Spinal cord (tissue), 10 donors: ENCODE data around the gene FAR2. TPM values are rescaled to one million over a fixed set of nuclear protein-coding genes. Genes with fewer than 3 reads are reported as not detected.
A peak's percentile ranks its signal among the peaks of the same experiment; 100 is the strongest.
"Not testable (repeated sequence)": the region's sequence is repeated elsewhere in the genome, so short reads cannot be mapped to it uniquely, and the experiment has no call there.

Experiments used
- DNase-seq, 6 donors: peaks; one replicate each; pipeline versions ENCODE4 v3.0.0 to v3.0.0-alpha.2; 2013 to 2015; ENCODE audit warnings: low spot score in 6 of 6, low read depth in 4 of 6
- H3K27ac ChIP-seq: one replicate; pipeline ENCODE4 v1.5.1; 2013; ENCODE audit warnings: low read depth, low read length, control low read depth
- H3K27me3 ChIP-seq: one replicate; pipeline ENCODE4 v1.6.1; 2013; ENCODE audit warnings: low read length; ENCODE audit not compliant: control insufficient read depth, insufficient read depth
- H3K36me3 ChIP-seq: one replicate; pipeline ENCODE4 v1.6.1; 2013; ENCODE audit warnings: low read length; ENCODE audit not compliant: control insufficient read depth, insufficient read depth
- H3K4me1 ChIP-seq: one replicate; pipeline ENCODE4 v1.6.1; 2013; ENCODE audit warnings: low read length; ENCODE audit not compliant: control insufficient read depth, insufficient read depth
- H3K4me3 ChIP-seq: one replicate; pipeline ENCODE4 v1.5.1; 2013; ENCODE audit warnings: low read depth, low read length, control low read depth
- H3K9me3 ChIP-seq: one replicate; pipeline ENCODE4 v1.6.1; 2013; ENCODE audit warnings: low read length; ENCODE audit not compliant: control insufficient read depth, insufficient read depth
- WGBS: methylation state at CpG from one replicate; pipeline ENCODE4 v1.1.5; 2013; ENCODE audit warnings: missing lambda C conversion rate; ENCODE audit not compliant: insufficient coverage; 5-methylcytosine and 5-hydroxymethylcytosine counted together
- polyA plus RNA-seq, 2 donors: library from polyadenylated mRNA; unstranded; fragments of 120-200 nt; gene quantifications; one replicate each; pipeline ENCODE4 v1.2.1, GENCODE V29; 2013; ENCODE audit not compliant: insufficient read length in 2 of 2
- total RNA-seq, 2 donors: library from RNA; depleted of rRNA in 1 of 2; stranded (reverse); fragments of 120-200 nt in 1 of 2; fragments of >200 nt in 1 of 2; gene quantifications; one replicate each; pipeline versions ENCODE4 v1.2.3 to v1.2.4, GENCODE V29; 2013 to 2014
- donor health status: healthy.

FAR2 gene
- total and polyA plus RNA-seq, 4 donors: 11.4 to 33.2 (median 25.8) TPM

DNA sequence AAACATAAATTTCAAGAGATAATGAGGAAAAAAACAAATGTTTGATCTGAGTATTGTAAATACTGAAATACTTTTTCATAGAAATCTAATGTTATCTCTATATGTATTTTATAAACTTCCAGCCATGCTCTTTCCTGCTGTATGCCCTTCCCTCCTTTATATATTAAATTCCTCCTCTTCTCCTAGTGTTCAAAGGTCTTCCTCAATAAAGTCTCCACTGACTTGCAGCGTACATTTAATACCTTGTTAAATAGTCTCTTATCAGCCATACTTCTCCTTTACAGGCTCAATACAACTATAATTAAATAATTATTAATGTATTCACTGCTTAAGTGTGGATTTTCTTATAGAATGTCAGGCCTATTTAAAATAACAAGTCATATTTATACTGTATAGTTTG, 205.9 kb downstream of the FAR2 start:
- H3K9me3 ChIP-seq: no peaks in the 10 kb centered on the region
- H3K27me3 ChIP-seq: no peaks in the 10 kb centered on the region
- H3K27ac ChIP-seq: no peak overlapping the region
- no peaks in the 10 kb centered on the region for H3K4me1 ChIP-seq
- WGBS: no CpG with 5 or more reads among the region's 1 CpG
- no peak overlapping the region for H3K4me3 ChIP-seq
- H3K36me3 ChIP-seq: peaks cover 9% of the 10 kb centered on the region
- DNase-seq: no peak

DNA sequence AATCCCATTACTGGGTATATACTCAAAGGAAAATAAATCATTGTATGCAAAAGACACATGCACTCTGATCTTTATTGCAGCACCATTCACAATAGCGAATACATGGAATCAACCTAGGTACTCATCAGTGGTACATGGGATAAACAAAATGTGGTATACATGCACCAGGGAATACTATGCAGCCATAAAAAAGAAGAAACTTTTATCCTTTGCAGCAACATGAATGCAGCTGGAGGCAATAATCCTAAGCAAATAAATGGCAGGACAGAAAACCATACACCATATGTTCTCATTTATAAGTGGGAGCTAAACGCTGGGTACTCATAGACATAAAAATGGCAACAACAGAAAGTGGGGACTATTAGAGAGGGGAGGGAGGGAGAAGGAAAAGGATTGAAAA, 216.0 kb downstream of the FAR2 start:
- Histone ChIP-seq H3K27ac (no peak overlapping the region), H3K36me3 (peaks cover 6% of the 10 kb centered on the region), H3K4me1 (no peaks in the 10 kb centered on the region), H3K4me3 (no peak overlapping the region), H3K27me3 (no peaks in the 10 kb centered on the region), H3K9me3 (no peaks in the 10 kb centered on the region)
- DNase-seq: no peak
- WGBS: no CpG with 5 or more reads among the region's 2 CpGs

- H3K27me3 ChIP-seq: no peaks in the 10 kb centered on the region
- no peaks in the 10 kb centered on the region for H3K9me3 ChIP-seq
- no peak overlapping the region for H3K27ac ChIP-seq
- no peak overlapping the region for H3K4me3 ChIP-seq
- no peak for DNase-seq
- 94% methylated on average over 2 of the region's 2 CpGs for WGBS
- no peaks in the 10 kb centered on the region for H3K36me3 ChIP-seq
- H3K4me1 ChIP-seq: no peaks in the 10 kb centered on the region
Observed at GRCh38 chr12:29374012-29374411, 224.9 kb downstream of the FAR2 start.

- Histone ChIP-seq H3K9me3 (no peaks in the 10 kb centered on the region), H3K4me3 (no peak overlapping the region), H3K4me1 (no peaks in the 10 kb centered on the region), H3K27ac (no peak overlapping the region), H3K36me3 (no peaks in the 10 kb centered on the region), H3K27me3 (no peaks in the 10 kb centered on the region)
- no peak for DNase-seq
- 93% methylated on average over 2 of the region's 4 CpGs for WGBS
Observed at GRCh38 chr12:29374913-29375312, 225.8 kb downstream of the FAR2 start.

DNA sequence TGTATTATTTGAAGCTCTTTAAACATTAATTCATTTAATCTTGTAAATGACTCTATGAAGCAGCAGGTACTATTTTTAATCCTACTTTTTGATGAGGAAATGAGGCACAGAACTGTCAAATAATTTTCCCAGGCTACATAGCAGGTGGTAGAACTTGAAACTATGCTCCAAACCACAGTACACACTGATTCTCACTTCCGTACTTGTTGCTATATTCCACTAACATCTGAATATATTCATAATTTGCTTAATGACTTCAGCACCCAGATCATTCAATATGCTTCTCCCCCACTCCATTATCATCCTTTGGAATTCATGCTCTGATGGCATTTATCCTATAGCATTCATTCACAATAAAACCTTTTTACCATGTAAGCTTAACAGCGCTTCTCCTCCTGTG, 227.0 kb downstream of the FAR2 start:
- H3K4me3 ChIP-seq: no peak overlapping the region
- no peak for DNase-seq
- H3K36me3 ChIP-seq: no peaks in the 10 kb centered on the region
- 94% methylated on average over 2 of the region's 2 CpGs for WGBS
- no peaks in the 10 kb centered on the region for H3K9me3 ChIP-seq
- H3K4me1 ChIP-seq: no peaks in the 10 kb centered on the region
- H3K27ac ChIP-seq: no peak overlapping the region
- H3K27me3 ChIP-seq: no peaks in the 10 kb centered on the region

DNA sequence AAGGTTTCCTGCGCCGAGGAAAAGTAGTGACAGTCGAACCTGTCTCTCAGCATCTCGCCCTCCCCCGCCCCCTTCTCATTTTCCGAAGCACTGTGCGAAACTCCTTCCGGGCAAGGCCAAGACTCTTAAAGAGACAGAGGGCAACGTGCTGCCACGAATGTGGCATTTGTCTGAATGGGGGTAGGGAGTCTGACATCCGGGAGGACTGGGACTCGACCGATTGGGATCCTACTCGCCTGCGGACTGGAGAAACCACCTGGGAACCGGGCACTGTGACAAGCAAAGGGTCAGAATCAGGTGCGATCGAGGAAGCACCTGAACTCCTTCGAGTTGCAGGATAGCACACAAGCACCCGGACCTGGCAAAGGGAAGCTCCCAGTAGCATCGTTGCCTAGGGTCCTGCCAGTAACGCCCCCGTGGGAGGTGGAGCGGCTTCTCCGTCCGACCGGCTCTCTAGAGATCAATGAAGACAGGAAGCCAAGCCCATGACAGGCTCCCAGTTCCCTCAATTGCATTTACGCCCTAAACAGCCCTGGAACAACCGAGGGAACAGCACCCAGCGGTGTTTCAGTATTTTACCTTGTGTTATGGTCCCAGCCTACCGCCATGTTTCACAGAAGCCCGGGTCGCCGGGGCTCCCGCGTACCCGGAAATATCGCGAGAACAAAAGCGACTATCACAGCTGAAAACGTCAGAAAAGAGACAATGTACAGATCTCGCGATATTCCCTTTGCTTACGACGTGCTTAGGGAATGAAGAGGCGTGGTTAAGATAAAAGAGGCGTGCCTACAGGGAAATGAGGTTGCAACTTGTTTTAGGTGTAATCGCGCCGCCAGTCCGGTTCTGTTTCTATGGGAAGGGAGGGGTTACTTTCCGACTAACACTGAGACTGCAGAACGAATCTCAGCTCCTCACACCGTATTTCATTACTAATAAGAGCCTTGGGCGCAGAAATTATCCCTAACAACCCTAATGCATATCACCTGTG, 231.8 kb downstream of the FAR2 start, which contains the start of gene ERGIC2:
TSS of gene ERGIC2 (minus strand) at position 637 of the 988 bp plus-strand sequence. CDS start 9,539 bp downstream, outside the sequence.
- Histone ChIP-seq H3K9me3 (no peaks in the 10 kb centered on the region), H3K4me1 (no peaks in the 10 kb centered on the region), H3K27ac (peak within 1 kb of the TSS; percentile 88), H3K4me3 (peak within 1 kb of the TSS; percentile 97), H3K36me3 (no peaks in the 10 kb centered on the region), H3K27me3 (no peaks in the 10 kb centered on the region)
- WGBS: 0% methylated on average over 48 of the region's 55 CpGs
- DNase-seq: peak; percentile 98 to 100 (median 98)

DNA sequence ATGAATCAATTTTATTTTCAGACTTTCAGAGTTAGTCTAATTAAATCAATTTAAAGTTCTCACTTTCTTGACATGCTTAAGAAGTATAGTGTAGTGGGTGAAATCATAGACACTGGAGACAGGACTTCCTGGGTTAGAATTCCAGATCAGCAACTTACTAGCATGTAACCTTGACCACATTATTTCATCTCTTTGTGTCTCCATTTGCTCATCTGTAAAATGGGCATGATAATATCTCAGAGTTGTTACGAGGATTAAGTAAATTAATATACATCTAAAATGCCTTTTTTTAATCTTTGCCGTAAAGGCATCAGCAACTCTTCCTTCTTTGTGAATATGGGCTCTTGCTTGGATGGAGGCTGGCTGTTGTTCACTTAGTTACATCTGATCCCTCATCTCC, 233.2 kb downstream of the FAR2 start:
- no CpG with 5 or more reads among the region's 2 CpGs for WGBS
- Histone ChIP-seq H3K4me3 (no peak overlapping the region), H3K36me3 (no peaks in the 10 kb centered on the region), H3K9me3 (no peaks in the 10 kb centered on the region), H3K27ac (no peak overlapping the region), H3K27me3 (no peaks in the 10 kb centered on the region), H3K4me1 (no peaks in the 10 kb centered on the region)
- no peak for DNase-seq

DNA sequence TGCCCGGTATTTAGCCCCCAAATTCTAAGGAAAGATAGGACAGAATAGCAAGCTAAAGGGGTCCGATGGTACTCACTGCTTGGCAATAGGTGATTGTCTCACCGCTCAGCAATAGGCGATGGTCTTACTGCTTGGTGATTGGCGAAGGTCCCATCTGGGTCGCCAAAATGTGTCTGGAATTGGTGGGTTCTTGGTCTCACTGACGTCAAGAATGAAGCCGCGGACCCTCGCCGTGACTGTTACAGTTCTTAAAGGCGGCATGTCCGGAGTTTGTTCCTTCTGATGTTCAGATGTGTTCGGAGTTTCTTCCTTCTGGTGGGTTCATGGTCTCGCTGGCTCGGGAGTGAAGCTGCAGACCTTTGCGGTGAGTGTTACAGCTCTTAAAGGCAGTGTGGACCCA, 236.1 kb downstream of the FAR2 start:
- WGBS: 93% methylated on average over 14 of the region's 17 CpGs
- not testable (repeated sequence) for H3K9me3 ChIP-seq, H3K27me3 ChIP-seq, H3K27ac ChIP-seq, DNase-seq, H3K36me3 ChIP-seq, H3K4me3 ChIP-seq, H3K4me1 ChIP-seq
